H1 (cell line): Measurements from ENCODE around the gene DIP2C. TPM values are rescaled to one million over a fixed set of nuclear protein-coding genes. Genes with fewer than 3 reads are reported as not detected.

Source experiments
- ASH2L ChIP-seq: fragments of 200-600, 300-600 bp; sonication (generic); IDR thresholded peaks from one replicate; pipeline ENCODE4 v1.7.1; 2017; ENCODE audit warnings: low read length
- BRCA1 ChIP-seq: IDR thresholded peaks from 2 replicates; pipeline ENCODE4 v1.6.1; 2012; ENCODE audit warnings: low read depth, low read length, improper control_type of control experiment
- CBX8 ChIP-seq: fragments of 300-800, 300-1000 bp; sonication (generic); IDR thresholded peaks from 2 replicates; pipeline ENCODE4 v1.7.1; 2016; ENCODE audit warnings: low read depth, low read length, borderline replicate concordance
- CTBP2 ChIP-seq: IDR thresholded peaks from 2 replicates; pipeline ENCODE4 v1.7.0; 2011; ENCODE audit warnings: borderline replicate concordance, mild to moderate bottlenecking, moderate library complexity, mixed read lengths, low read length; ENCODE audit not compliant: insufficient read depth, insufficient read length
- GTF2F1 ChIP-seq: IDR thresholded peaks from 2 replicates; pipeline ENCODE4 v1.6.1; 2012; ENCODE audit warnings: low read depth, low read length, improper control_type of control experiment, borderline replicate concordance
- RAD21 ChIP-seq, 2 experiments: IDR thresholded peaks in 1 of 2; conservative IDR thresholded peaks in 1 of 2; 2 replicates each; pipeline ENCODE4 v1.6.1; 2011; ENCODE audit warnings: low read depth in 2 of 2, low read length in 2 of 2, improper control_type of control experiment in 1 of 2, inconsistent platforms in 1 of 2, mild to moderate bottlenecking in 1 of 2, moderate library complexity in 1 of 2
- YY1 ChIP-seq: IDR thresholded peaks from 2 replicates; pipeline ENCODE4 v1.6.1; 2011; ENCODE audit warnings: low read depth, mild to moderate bottlenecking, low read length
- polyA plus RNA-seq, 7 experiments: library from polyadenylated mRNA; depleted of rRNA in 3 of 7; stranded (reverse) in 5 of 7; unstranded in 2 of 7; fragments of >200 nt in 5 of 7; fragments of 200-250 nt in 2 of 7; gene quantifications; 1 replicate in 5 of 7; 2 replicates in 1 of 7; 4 replicates in 1 of 7; pipeline versions ENCODE4 v1.2.1 to v1.2.3, GENCODE V29; 2011 to 2013; ENCODE audit warnings: missing spikeins in 2 of 7, mixed read lengths in 2 of 7
- total RNA-seq: library from RNA; stranded (reverse); fragmentation: NEBNext Ultra II Directional; extraction: Animal tissue kit (Norgen Biotek cat#: 25700); gene quantifications from 2 replicates; pipeline ENCODE4 v1.2.1, GENCODE V29; 2021
- TF ChIP-seq, protein P1 (sequence below): fragments of 300-600 bp; sonication (generic); IDR thresholded peaks from 2 replicates; pipeline ENCODE4 v1.7.1; 2012; ENCODE audit warnings: low read length, moderate library complexity, mild to moderate bottlenecking, inconsistent platforms; ENCODE audit not compliant: insufficient replicate concordance
- TF ChIP-seq, protein P2 (sequence below): IDR thresholded peaks from 2 replicates; pipeline ENCODE4 v1.6.1; 2012; ENCODE audit warnings: inconsistent platforms
- TF ChIP-seq, protein P3 (sequence below): IDR thresholded peaks from 2 replicates; pipeline ENCODE4 v1.6.1; 2011; ENCODE audit warnings: low read length, improper control_type of control experiment

DIP2C gene
- total and polyA plus RNA-seq, 2 of the 8 experiments (the other 6 are each of a cell fraction or from before 2014, with no cell fraction given): 3.8 to 9.3 TPM

DNA sequence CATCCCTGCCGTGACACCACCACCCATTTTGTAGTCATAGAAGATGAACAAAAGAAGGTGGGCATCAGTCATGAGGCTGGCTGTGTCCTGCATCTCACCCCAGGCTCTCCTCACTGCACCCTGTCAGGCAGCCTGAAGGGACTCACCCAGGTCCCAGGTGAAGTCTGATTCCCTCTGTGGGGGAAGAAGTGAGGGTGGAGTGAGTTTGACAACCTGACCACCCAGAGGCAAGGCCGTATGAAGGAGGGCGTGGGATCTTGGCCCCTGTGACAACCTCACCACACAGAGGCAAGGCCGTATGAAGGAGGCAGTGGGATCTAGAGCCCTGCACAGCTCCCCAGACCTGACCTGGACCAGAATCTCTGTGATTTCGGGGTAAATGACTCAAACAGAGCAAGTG, 152.5 kb downstream of the DIP2C start (continued):
- TF ChIP-seq, protein P1, sequence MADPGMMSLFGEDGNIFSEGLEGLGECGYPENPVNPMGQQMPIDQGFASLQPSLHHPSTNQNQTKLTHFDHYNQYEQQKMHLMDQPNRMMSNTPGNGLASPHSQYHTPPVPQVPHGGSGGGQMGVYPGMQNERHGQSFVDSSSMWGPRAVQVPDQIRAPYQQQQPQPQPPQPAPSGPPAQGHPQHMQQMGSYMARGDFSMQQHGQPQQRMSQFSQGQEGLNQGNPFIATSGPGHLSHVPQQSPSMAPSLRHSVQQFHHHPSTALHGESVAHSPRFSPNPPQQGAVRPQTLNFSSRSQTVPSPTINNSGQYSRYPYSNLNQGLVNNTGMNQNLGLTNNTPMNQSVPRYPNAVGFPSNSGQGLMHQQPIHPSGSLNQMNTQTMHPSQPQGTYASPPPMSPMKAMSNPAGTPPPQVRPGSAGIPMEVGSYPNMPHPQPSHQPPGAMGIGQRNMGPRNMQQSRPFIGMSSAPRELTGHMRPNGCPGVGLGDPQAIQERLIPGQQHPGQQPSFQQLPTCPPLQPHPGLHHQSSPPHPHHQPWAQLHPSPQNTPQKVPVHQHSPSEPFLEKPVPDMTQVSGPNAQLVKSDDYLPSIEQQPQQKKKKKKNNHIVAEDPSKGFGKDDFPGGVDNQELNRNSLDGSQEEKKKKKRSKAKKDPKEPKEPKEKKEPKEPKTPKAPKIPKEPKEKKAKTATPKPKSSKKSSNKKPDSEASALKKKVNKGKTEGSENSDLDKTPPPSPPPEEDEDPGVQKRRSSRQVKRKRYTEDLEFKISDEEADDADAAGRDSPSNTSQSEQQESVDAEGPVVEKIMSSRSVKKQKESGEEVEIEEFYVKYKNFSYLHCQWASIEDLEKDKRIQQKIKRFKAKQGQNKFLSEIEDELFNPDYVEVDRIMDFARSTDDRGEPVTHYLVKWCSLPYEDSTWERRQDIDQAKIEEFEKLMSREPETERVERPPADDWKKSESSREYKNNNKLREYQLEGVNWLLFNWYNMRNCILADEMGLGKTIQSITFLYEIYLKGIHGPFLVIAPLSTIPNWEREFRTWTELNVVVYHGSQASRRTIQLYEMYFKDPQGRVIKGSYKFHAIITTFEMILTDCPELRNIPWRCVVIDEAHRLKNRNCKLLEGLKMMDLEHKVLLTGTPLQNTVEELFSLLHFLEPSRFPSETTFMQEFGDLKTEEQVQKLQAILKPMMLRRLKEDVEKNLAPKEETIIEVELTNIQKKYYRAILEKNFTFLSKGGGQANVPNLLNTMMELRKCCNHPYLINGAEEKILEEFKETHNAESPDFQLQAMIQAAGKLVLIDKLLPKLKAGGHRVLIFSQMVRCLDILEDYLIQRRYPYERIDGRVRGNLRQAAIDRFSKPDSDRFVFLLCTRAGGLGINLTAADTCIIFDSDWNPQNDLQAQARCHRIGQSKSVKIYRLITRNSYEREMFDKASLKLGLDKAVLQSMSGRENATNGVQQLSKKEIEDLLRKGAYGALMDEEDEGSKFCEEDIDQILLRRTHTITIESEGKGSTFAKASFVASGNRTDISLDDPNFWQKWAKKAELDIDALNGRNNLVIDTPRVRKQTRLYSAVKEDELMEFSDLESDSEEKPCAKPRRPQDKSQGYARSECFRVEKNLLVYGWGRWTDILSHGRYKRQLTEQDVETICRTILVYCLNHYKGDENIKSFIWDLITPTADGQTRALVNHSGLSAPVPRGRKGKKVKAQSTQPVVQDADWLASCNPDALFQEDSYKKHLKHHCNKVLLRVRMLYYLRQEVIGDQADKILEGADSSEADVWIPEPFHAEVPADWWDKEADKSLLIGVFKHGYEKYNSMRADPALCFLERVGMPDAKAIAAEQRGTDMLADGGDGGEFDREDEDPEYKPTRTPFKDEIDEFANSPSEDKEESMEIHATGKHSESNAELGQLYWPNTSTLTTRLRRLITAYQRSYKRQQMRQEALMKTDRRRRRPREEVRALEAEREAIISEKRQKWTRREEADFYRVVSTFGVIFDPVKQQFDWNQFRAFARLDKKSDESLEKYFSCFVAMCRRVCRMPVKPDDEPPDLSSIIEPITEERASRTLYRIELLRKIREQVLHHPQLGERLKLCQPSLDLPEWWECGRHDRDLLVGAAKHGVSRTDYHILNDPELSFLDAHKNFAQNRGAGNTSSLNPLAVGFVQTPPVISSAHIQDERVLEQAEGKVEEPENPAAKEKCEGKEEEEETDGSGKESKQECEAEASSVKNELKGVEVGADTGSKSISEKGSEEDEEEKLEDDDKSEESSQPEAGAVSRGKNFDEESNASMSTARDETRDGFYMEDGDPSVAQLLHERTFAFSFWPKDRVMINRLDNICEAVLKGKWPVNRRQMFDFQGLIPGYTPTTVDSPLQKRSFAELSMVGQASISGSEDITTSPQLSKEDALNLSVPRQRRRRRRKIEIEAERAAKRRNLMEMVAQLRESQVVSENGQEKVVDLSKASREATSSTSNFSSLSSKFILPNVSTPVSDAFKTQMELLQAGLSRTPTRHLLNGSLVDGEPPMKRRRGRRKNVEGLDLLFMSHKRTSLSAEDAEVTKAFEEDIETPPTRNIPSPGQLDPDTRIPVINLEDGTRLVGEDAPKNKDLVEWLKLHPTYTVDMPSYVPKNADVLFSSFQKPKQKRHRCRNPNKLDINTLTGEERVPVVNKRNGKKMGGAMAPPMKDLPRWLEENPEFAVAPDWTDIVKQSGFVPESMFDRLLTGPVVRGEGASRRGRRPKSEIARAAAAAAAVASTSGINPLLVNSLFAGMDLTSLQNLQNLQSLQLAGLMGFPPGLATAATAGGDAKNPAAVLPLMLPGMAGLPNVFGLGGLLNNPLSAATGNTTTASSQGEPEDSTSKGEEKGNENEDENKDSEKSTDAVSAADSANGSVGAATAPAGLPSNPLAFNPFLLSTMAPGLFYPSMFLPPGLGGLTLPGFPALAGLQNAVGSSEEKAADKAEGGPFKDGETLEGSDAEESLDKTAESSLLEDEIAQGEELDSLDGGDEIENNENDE: no peak
- TF ChIP-seq YY1: no peak
- TF ChIP-seq BRCA1: no peak
- no peak for TF ChIP-seq CBX8
- no peak for TF ChIP-seq ASH2L
- TF ChIP-seq CTBP2: no peak
- TF ChIP-seq RAD21 (IDR thresholded peaks at IDR 0.05 in 1 of 2, conservative IDR thresholded peaks at IDR 0.05 in 1 of 2; ENCODE audit: low read depth in 2 of 2, low read length in 2 of 2): no peak
- no peak for TF ChIP-seq GTF2F1
- TF ChIP-seq, protein P2, sequence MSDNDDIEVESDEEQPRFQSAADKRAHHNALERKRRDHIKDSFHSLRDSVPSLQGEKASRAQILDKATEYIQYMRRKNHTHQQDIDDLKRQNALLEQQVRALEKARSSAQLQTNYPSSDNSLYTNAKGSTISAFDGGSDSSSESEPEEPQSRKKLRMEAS: no peak
- TF ChIP-seq, protein P3, sequence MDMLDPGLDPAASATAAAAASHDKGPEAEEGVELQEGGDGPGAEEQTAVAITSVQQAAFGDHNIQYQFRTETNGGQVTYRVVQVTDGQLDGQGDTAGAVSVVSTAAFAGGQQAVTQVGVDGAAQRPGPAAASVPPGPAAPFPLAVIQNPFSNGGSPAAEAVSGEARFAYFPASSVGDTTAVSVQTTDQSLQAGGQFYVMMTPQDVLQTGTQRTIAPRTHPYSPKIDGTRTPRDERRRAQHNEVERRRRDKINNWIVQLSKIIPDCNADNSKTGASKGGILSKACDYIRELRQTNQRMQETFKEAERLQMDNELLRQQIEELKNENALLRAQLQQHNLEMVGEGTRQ: no peak
